Measurements from ENCODE around the gene NFKBIZ.
A peak's percentile ranks its signal among the peaks of the same experiment; 100 is the strongest.

The NFKBIZ gene, protein sequence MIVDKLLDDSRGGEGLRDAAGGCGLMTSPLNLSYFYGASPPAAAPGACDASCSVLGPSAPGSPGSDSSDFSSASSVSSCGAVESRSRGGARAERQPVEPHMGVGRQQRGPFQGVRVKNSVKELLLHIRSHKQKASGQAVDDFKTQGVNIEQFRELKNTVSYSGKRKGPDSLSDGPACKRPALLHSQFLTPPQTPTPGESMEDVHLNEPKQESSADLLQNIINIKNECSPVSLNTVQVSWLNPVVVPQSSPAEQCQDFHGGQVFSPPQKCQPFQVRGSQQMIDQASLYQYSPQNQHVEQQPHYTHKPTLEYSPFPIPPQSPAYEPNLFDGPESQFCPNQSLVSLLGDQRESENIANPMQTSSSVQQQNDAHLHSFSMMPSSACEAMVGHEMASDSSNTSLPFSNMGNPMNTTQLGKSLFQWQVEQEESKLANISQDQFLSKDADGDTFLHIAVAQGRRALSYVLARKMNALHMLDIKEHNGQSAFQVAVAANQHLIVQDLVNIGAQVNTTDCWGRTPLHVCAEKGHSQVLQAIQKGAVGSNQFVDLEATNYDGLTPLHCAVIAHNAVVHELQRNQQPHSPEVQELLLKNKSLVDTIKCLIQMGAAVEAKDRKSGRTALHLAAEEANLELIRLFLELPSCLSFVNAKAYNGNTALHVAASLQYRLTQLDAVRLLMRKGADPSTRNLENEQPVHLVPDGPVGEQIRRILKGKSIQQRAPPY

GRCh38 chr3:101848754-101849713 is at the start of gene NFKBIZ:
TSS of gene NFKBIZ (plus strand) at chr3:101849514. CDS start at chr3:101849629, 115 bp downstream.
- peaks cover 48% of the 10 kb centered on the region for H3K4me1 Mint-ChIP-seq (ENCODE audit: low read depth)
- H3K36me3 Mint-ChIP-seq (ENCODE audit: low read depth), result peaks cover 44% of the 10 kb centered on the region
- H3K27ac Mint-ChIP-seq, result peak within 1 kb of the TSS; percentile 99
- no peaks in the 10 kb centered on the region for H3K27me3 Mint-ChIP-seq
- peak; percentile 96 for DNase-seq
- H3K4me3 Mint-ChIP-seq, result peak within 1 kb of the TSS; percentile 97
- no peaks in the 10 kb centered on the region for H3K9me3 Mint-ChIP-seq

DNA sequence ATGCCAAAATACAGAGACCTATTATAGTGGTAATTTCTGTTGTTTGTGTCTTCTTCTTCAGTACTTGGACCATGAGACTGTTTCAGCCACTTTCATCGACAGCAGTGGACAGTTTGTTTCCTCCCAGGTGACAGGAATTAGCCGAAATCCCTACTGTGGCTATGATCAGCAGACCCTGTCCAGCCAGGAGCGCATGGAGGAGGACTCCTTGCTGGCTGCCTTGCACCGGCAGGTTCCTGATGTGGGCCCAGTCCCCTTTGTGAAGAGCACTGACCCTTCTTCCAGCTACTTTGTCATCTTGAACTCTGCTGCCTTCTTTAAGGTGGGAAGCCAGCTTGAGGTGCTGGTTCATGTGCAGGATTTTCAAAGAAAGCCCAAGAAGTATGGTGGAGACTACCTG is 48.1 kb upstream of the NFKBIZ start:
- H3K9me3 Mint-ChIP-seq, result no peaks in the 10 kb centered on the region
- H3K4me1 Mint-ChIP-seq (ENCODE audit: low read depth), result peaks cover 48% of the 10 kb centered on the region
- no peak overlapping the region for H3K4me3 Mint-ChIP-seq
- H3K27ac Mint-ChIP-seq, result peak overlapping the region; percentile 15
- no peaks in the 10 kb centered on the region for H3K27me3 Mint-ChIP-seq
- DNase-seq, result no peak
- H3K36me3 Mint-ChIP-seq (ENCODE audit: low read depth), result peaks cover 69% of the 10 kb centered on the region

DNA sequence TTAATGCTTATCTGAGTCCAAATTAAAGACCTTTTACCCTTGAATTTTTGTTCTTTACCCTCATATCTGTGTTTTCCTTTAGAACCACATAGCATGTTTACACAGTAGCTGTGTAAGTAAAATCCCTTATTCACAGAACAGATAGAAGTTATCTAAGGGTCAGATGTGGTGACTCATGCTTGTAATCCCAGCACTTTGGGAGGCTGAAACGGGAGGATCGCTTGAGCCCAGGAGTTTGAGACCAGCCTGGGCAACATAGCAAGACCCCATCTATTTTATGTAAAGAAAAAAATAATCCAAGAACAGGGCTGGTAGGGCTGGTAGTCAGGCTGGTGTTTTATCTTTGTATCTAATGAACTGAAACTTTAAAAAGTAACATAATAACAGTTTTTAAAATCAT is 47.1 kb upstream of the NFKBIZ start:
- Mint-ChIP-seq H3K27ac (peak overlapping the region; percentile 22), H3K27me3 (no peaks in the 10 kb centered on the region), H3K36me3 (ENCODE audit: low read depth) (peaks cover 66% of the 10 kb centered on the region), H3K4me3 (no peak overlapping the region), H3K9me3 (no peaks in the 10 kb centered on the region), H3K4me1 (ENCODE audit: low read depth) (peaks cover 43% of the 10 kb centered on the region)
- DNase-seq, result no peak

- Mint-ChIP-seq H3K27me3 (no peaks in the 10 kb centered on the region), H3K27ac (peak overlapping the region; percentile 40), H3K9me3 (no peaks in the 10 kb centered on the region), H3K4me1 (ENCODE audit: low read depth) (peaks cover 46% of the 10 kb centered on the region), H3K4me3 (no peak overlapping the region), H3K36me3 (ENCODE audit: low read depth) (peaks cover 68% of the 10 kb centered on the region)
- no peak for DNase-seq
These were observed 46.0 kb upstream of the NFKBIZ start for GRCh38 chr3:101803173-101803782.

- no peak overlapping the region for H3K27ac Mint-ChIP-seq
- H3K4me1 Mint-ChIP-seq (ENCODE audit: low read depth), result peaks cover 51% of the 10 kb centered on the region
- H3K4me3 Mint-ChIP-seq, result no peak overlapping the region
- peaks cover 66% of the 10 kb centered on the region for H3K36me3 Mint-ChIP-seq (ENCODE audit: low read depth)
- no peaks in the 10 kb centered on the region for H3K27me3 Mint-ChIP-seq
- no peaks in the 10 kb centered on the region for H3K9me3 Mint-ChIP-seq
- no peak for DNase-seq
These were observed 45.4 kb upstream of the NFKBIZ start for GRCh38 chr3:101803939-101804338.

DNA sequence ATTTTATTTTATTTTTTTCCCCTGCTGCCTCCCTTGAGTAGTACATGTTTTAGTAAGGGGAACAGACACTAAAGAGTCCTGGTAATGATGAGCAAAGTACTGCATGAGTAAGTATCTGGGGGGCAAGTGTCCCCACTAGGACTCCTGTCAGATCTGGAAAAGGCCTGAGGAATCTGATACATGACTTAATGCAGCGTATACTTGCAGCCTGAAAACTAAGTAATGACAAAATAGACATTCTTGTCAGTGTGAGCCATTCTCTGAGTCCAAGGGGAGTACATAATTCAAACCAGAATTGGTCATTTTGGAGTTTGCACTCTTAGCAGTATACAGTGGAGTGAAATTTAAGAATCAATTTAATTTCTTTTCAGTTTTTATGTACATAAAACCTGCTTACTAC is 42.8 kb upstream of the NFKBIZ start:
- DNase-seq, result no peak
- Mint-ChIP-seq H3K9me3 (no peaks in the 10 kb centered on the region), H3K36me3 (ENCODE audit: low read depth) (peaks cover 55% of the 10 kb centered on the region), H3K4me1 (ENCODE audit: low read depth) (peaks cover 62% of the 10 kb centered on the region), H3K27ac (no peak overlapping the region), H3K4me3 (no peak overlapping the region), H3K27me3 (no peaks in the 10 kb centered on the region)

DNA sequence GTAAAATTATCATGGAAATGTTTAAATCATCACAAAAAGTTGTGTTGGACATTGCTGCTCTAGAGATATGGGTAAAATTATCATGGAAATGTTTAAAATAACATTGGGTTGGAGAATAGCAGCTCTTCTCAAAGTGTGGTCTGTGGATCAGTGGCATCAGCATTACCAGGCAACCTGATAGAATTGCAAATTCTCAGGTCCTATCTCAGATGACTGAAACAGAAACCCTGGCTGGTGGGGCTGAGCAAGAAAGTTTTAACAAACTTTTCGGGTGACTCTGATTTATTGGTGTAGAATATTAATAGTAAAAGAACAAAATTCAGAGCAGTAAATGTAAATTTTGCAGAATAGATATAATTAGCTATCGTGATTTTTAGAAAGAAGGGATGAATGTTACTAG is 41.4 kb upstream of the NFKBIZ start:
- Mint-ChIP-seq H3K27me3 (no peaks in the 10 kb centered on the region), H3K27ac (no peak overlapping the region), H3K4me3 (no peak overlapping the region)

GRCh38 chr3:101809178-101810021 is 39.9 kb upstream of the NFKBIZ start:
- H3K4me1 Mint-ChIP-seq (ENCODE audit: low read depth), result peaks cover 69% of the 10 kb centered on the region
- no peak overlapping the region for H3K27ac Mint-ChIP-seq
- no peak for DNase-seq

More for the DNA sequence above, 41.4 kb upstream of the NFKBIZ start:
- H3K4me1 Mint-ChIP-seq (ENCODE audit: low read depth), result peaks cover 69% of the 10 kb centered on the region
- no peaks in the 10 kb centered on the region for H3K9me3 Mint-ChIP-seq
- peaks cover 50% of the 10 kb centered on the region for H3K36me3 Mint-ChIP-seq (ENCODE audit: low read depth)
- DNase-seq, result no peak

DNA sequence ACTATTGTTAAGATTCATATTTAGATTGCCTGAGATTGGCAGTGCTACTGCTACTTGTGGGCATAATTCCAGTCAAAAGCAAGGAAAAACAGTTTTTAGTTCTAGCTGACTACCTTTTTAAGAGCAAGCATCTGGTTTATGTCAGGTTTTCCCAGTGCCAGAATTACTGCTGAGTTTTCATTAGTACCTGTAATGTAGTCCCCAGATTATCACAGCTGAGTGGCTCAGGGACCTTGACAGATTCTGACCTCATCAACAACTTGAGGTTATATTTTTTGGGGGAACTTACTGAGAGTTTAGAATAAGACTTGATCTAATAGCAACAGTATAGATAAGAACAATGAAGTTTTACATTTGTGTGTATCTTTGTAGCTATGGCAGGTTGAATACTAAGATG is 39.3 kb upstream of the NFKBIZ start:
- H3K4me3 Mint-ChIP-seq, result no peak overlapping the region
- H3K27ac Mint-ChIP-seq, result no peak overlapping the region
- H3K4me1 Mint-ChIP-seq (ENCODE audit: low read depth), result peaks cover 73% of the 10 kb centered on the region

More at GRCh38 chr3:101809178-101810021, 39.9 kb upstream of the NFKBIZ start:
- peaks cover 38% of the 10 kb centered on the region for H3K36me3 Mint-ChIP-seq (ENCODE audit: low read depth)
- no peak overlapping the region for H3K4me3 Mint-ChIP-seq
- H3K27me3 Mint-ChIP-seq, result no peaks in the 10 kb centered on the region
- no peaks in the 10 kb centered on the region for H3K9me3 Mint-ChIP-seq

DNA sequence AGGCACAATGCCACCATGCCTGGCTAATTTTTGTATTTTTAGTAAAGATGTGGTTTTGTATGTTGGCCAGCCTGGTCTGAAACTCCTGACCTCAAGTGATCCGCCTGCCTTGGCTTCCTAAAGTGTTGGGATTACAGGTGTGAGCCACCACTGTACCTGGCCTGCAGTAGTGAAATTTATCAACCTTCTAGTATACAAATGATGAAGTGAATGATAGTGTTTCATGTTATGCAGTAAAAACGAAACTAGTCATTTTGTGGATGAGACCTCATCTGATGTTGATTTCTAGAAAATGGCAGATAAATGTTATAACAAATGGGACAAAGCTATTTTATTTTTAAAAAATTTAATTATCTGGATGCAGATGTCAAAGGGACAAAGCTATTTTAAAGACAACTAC is 37.4 kb upstream of the NFKBIZ start:
- Mint-ChIP-seq H3K9me3 (no peaks in the 10 kb centered on the region), H3K4me3 (no peak overlapping the region), H3K36me3 (ENCODE audit: low read depth) (peaks cover 29% of the 10 kb centered on the region), H3K27me3 (no peaks in the 10 kb centered on the region), H3K4me1 (ENCODE audit: low read depth) (peaks cover 72% of the 10 kb centered on the region), H3K27ac (peak overlapping the region; percentile 29)
- DNase-seq, result no peak

More for the DNA sequence above, 39.3 kb upstream of the NFKBIZ start:
- Mint-ChIP-seq H3K36me3 (ENCODE audit: low read depth) (peaks cover 33% of the 10 kb centered on the region), H3K27me3 (no peaks in the 10 kb centered on the region), H3K9me3 (no peaks in the 10 kb centered on the region)
- DNase-seq, result no peak

- Mint-ChIP-seq H3K36me3 (ENCODE audit: low read depth) (peaks cover 33% of the 10 kb centered on the region), H3K27me3 (no peaks in the 10 kb centered on the region), H3K4me1 (ENCODE audit: low read depth) (peaks cover 78% of the 10 kb centered on the region), H3K9me3 (no peaks in the 10 kb centered on the region), H3K27ac (no peak overlapping the region), H3K4me3 (no peak overlapping the region)
- no peak for DNase-seq
These were observed 36.4 kb upstream of the NFKBIZ start for GRCh38 chr3:101812895-101813294.

GRCh38 chr3:101813817-101814440 is 35.4 kb upstream of the NFKBIZ start:
- Mint-ChIP-seq H3K4me1 (ENCODE audit: low read depth) (peaks cover 75% of the 10 kb centered on the region), H3K9me3 (no peaks in the 10 kb centered on the region), H3K27me3 (no peaks in the 10 kb centered on the region), H3K4me3 (no peak overlapping the region), H3K27ac (no peak overlapping the region), H3K36me3 (ENCODE audit: low read depth) (peaks cover 37% of the 10 kb centered on the region)
- DNase-seq, result no peak

DNA sequence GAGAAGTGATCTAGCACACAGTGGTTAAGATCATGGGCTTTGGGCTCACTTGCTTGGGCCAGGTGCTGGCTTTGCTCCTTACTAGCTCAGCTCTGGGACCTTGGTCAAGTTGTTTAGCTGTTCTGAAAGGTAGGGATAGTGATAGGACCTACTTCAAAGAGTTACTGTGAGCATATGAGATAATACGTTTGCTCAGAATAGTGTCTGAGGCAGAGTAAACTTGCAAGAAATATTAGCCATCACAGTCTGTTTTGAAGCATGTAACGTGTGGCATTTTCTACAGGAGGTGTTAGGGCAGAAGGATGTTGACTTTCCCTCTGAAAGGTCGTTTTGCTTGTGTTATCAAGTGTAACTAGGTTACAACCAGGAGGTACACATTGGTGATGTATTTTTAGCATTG is 34.5 kb upstream of the NFKBIZ start:
- H3K27me3 Mint-ChIP-seq, result no peaks in the 10 kb centered on the region
- no peak for DNase-seq
- H3K9me3 Mint-ChIP-seq, result no peaks in the 10 kb centered on the region
- no peak overlapping the region for H3K27ac Mint-ChIP-seq
- H3K36me3 Mint-ChIP-seq (ENCODE audit: low read depth), result peaks cover 43% of the 10 kb centered on the region
- peaks cover 72% of the 10 kb centered on the region for H3K4me1 Mint-ChIP-seq (ENCODE audit: low read depth)
- H3K4me3 Mint-ChIP-seq, result no peak overlapping the region

All from activated T-cell treated with anti-CD3 and anti-CD28 coated beads, Interleukin-2, amount 50 U/mL, for 24 hours (primary cell).